Measurements from ENCODE around the gene B4GALT6.
"Not testable (repeated sequence)": the region's sequence is repeated elsewhere in the genome, so short reads cannot be mapped to it uniquely, and the experiment has no call there.

B4GALT6 gene

DNA sequence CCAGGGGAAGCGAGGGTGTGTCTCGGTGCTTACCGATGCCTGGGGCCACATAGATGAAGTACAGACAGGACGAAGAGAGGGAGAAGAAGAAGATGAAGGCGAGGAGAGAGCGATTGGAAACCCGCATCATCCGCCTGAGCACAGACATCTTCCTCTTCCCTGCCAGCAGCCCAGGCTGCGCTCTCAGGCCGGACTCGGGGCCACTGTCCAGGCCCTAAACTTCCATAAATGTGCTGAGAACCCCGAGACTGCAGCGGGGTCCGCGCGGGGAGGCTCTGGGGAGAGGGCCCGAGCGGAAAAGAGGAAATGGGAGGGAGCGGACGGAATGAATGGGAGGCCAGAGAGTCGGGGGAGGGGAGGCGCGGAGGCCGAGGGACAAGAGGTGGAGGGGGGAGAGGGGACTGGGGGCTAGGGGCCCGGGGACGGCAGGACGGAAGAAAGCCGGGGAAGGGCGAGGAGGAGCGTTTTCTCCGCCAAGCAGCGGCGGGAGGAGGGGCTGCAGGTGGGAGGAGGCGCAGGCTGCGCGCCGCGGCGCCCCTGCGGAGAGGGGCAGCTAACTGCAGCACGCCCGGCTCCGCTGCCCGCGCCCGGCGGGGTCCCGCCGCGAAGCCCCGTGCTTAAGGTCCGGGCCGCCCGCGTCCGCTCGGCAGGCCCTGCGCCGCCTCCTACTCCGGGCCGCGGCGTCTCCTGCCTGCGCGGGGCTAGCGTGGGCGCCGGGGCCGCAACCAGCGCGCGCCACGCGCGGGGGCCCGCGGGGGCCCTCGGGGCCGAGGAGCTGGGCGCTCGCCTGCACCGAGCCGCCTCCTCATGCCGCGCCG lies at the start of gene B4GALT6:
B4GALT6 (minus strand) TSS at position 303 of the 818 bp plus-strand sequence; CDS start at position 148, 155 bp downstream.
- DNase-seq = peak in 1 of 2 experiments; percentile 11

DNA sequence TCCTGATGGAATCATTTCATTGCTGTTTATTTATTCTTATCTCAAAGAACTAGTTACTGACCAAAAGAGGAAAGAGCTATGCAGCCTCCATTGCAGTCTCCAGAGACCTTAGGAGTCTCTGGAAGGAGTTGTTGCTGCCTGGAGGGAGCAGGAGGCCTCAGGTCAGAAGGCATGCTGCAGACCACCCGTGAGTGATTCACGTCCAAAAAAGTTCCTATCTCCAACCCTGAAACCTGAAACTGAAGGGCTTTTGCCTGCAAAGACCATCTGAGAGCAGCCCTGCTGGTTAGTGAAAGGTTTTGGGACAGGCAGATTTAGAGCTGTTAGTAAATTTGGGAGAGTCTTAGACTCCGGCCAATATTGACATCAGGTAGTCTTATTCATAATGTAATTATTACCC lies 47.2 kb upstream of the B4GALT6 start:
- no peak for DNase-seq

DNA sequence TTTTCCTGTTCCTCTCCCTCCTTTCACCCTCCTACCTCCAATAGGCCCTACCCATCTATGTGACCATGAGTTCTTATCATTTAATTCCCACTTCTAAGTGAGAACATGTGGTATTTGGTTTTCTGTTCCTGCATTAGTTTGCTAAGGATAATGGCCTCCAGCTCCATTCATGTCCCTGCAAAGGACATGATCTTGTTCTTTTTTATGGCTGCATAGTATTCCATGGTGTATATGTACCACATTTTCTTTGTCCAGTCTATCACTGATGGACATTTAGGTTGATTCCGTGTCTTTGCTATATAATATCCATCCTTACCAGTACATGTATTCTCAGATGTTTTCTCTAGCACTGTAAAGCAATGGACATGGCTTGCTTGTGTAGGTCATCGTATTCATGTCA lies 44.8 kb upstream of the B4GALT6 start:
- not testable (repeated sequence) for DNase-seq

DNA sequence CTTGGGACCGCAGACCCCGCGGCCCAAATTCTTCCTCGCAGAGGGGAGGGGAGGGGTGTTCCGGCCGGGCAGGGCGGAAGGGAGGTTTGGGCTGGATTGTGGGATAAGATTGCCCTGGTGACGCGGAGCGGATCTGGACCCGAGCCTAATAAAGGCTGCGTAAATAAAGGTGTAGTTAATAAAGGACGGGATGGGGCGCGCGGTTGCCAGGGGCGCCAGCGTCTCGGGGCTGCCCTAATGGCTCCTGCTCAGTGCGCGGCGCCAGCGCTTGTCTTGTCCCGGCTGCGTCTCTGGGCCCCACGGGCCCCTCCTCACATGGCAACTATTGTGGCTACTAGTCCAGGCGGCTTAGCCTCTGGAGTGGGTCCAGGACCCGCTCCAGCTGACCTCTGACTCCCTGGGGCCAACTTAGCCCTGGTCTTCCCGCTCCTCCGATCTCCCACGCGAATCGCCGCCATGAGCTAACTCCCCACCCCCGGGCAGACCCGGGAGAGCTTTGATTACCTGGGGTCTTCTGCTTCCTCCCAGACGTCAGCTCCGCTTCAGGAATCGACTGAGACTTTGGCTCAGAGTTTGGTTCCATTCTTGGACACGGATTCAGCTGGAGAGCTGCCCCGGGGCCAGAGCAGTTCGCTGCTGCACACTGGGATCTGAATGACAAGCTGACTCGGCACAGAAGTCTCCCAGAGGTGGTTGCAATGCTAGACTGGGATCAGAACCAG lies 39.8 kb upstream of the B4GALT6 start:
- DNase-seq = no peak

DNA sequence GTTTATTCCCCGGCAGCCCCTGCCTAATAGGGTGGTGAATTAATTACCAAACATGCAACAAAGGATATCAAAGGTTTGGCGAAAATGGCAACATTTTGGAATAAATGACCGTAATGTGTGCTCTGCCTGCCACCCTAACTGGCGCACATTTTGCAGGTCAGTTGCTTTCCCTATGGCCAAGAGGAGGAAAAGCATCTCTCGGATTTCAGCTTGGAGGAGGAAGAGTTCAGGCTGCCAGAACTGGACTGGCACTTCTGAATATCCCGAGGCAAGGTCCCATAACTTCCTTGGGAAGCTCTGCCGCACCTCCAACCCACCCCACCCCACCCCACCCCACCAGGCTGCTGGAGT lies 39.2 kb upstream of the B4GALT6 start:
- DNase-seq = no peak

GRCh38 chr18:31722369-31722957 lies 38.1 kb upstream of the B4GALT6 start:
- peak; percentile 56 to 62 for DNase-seq

DNA sequence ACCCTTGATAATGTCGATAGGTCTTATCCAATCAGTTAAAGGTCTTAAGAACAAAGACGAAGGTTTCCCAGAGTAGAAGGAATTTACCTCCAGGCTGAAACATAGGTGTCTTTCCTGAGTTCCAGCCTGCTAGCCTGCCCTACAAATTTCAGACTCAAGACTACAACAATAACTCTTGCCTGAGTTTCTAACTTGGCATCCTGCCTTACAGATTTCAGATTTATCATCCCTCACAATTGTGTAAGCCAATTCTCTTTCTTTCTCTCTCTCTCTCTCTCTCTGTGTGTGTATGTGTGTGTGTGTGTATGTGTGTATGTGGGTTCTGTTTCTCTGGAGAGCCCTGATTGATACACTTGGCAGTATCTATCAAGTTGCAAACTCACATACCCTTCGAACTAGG lies 37.2 kb upstream of the B4GALT6 start:
- DNase-seq = no peak

GRCh38 chr18:31720867-31721266 lies 36.5 kb upstream of the B4GALT6 start:
- no peak for DNase-seq

DNA sequence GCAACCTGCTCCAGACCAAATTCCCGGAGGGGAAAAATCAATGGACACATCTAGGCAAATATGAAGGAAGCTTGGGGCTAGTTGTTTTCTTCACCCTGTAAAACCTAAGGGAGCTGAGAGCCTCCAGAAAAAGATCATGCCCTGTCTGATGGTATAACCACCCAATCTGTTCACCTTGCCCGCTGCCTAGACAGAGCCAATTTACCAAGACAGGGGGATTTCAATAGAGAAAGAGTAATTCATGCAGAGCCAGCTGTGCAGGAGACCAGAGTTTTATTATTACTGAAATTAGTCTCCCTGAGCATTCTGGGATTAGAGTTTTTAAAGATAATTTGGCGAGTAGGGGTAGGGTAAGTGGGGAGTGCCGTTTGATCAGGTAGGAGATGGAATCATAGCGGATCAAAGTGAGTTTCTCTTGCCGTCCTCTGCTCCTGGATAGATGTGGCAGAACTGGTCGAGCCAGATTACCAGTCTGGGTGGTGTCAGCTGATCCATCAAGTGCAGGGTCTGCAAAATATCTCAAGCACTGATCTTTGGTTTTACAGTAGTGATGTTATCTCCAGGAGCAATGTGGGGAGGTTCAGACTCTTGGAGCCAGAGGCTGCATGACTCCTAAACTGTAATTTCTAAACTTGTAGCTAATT lies 35.1 kb upstream of the B4GALT6 start:
- DNase-seq = no peak

DNA sequence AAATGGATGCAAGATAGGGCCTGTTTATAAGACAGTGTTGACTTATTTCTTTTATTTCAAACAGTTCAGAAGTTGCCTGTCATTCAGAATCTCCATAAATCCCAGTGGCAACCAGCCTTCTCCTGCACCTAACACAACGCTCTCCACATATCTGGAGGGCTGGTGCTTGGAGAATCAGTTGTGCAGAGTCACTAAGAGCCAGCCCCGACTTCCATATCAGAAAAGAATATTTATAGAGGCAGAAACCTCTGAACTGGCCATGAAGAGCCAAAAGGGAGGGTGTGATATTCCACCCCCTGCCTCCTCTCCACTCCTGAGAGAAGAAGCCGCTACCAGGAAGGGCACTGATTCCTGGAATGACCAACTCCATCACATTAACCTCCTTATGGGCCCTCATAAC lies 34.0 kb upstream of the B4GALT6 start:
- no peak for DNase-seq

DNA sequence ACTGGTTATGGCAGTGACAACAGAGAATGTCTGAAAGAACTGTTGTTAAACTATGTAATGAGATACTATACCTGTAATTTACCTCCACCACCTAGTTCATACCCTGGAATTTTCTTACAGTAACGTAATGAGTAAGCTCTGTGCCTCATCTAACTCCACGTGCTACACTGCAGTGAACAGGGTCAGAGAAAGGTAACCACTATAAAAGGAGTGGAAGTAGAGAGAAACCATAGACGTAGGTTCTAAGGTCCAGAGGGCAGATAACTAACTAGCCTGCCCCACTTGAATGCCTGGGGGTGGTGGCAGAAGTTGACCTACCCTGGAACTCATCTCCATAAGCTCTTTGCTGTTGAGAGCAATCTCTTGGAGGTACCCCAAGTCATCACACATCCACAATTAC lies 32.0 kb upstream of the B4GALT6 start:
- no peak for DNase-seq

DNA sequence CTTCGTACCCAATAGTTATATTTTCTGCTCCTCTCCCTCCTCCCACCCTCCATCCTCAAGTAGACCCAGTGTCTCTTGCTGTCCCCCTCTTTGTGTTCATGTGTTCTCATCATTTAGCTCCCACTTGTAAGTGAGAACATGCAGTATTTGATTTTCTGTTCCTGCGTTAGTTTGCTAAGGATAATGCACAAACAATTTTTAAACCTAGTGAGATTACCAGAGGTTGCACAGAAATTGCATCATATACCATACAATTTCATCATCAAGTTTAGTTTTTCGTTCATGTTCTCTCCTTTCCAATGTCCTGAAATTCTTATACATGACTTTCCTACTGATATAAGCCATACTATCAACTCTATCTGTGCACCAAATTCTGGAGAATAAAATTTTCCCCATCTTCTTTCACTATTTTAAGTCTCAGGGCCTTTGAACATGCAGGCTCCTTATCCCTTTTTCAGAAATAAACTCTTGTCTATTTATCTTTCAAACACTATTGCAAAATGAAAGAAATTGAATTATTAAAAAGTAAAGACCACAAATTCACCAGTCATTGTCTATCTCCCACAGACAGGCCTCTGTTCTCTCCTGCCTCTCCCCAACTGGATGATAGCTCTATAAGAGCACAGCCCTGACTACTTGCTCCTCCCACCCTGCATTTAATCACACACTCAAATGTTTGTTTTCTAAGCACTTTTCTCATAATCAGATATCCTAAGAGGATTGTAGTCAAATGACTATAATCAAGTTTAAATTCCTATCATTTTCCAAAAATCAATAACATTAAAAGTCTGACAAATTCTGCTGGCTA lies 27.2 kb upstream of the B4GALT6 start:
- no peak for DNase-seq

GRCh38 chr18:31710826-31711225 lies 26.4 kb upstream of the B4GALT6 start:
- DNase-seq = no peak

DNA sequence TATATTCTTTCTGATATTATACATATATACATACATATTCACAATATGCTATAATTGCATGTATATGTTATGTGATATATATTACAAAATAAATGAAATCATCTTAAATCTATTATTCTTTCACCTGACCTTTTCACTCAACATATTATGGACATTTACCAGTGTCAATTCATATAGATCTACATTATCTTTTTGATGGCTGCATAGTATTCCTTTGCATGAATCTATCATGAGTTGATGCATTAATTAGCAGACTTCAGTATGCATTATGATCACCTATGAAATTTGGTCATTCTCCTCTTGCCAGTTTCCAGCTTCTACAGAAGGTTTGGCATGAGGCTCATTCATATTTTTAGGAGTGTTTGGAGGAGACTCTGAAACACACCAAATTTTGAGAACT lies 23.4 kb upstream of the B4GALT6 start:
- DNase-seq = no peak

DNA sequence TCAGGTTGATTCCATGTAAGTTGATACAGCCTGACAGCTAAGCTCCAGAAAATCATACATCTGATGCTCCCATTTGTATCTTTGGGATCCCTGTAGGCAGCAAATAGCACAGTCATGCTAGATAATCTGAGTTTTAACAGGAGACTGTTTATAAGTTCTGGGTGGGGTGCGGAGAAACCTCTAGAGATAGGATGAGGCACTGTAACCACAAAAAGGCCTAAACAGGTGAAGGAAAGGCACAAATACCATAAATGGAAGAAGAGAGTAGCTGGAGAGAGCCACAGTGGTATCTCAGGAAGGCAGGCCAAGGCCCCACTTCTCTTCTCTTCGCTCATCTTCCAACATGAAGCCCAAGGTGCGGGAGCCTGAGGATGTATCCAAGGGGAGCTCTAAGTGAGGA lies 18.1 kb upstream of the B4GALT6 start:
- DNase-seq = no peak

DNA sequence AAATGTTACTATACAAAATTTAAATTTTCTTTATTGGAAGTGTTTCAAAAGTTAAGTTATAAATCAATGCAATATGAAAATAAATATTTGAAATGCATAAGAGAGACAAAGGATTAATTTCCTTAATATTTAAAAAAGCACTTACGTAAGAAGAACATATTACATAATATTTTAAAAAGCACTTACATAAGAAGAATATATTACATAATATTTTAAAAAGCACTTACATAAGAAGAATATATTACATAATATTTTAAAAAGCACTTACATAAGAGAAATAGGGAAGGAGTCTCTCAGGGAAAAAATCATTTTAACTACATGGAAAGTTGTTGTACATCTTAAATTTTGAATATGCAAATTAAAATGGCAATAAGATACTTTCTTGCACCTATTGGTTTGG lies 17.4 kb upstream of the B4GALT6 start:
- peak; percentile 35 to 36 for DNase-seq

- no peak for DNase-seq
Observed at GRCh38 chr18:31700990-31701389, 16.6 kb upstream of the B4GALT6 start.

- no peak for DNase-seq
Observed at GRCh38 chr18:31697351-31698298, 13.2 kb upstream of the B4GALT6 start.

DNA sequence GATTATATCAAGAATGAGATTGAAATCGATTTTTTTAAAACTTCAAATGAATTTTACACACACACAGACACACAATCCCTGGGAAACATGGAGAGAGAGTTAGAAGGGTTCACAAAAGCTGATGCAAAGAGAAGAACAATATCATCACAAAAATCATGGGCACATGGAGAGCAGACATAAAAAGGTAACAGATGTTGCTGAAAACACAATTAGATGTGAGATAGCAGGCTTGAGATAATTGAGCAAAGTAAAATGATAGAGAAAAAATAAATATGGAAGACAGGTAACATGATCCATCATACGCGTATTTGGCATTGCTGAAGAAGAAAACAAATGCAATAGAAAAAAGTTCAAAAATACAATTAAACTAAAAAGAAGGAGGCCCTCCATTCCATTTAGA lies 11.6 kb upstream of the B4GALT6 start:
- DNase-seq = no peak

DNA sequence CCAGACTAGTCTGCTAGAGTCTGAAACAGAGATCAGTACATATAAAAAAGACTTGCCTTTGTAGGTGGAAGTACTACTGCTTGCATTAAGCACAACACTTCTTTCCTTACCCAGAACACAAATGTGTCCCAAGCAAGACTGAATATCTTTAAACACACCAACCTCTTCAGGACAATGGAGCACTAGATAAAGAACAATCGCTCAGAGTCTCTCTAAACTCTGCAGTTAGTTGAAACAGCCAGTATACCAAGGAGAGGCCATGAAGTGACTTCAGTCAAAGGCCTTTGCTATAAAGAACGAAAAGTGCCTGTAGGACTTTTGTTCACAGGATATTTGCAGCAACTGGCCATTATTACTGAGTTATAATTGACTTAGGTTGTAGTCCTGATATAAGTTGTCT lies 9.9 kb upstream of the B4GALT6 start:
- no peak for DNase-seq

GRCh38 chr18:31688606-31689005 lies 4.2 kb upstream of the B4GALT6 start:
- no peak for DNase-seq

All from AML-193 (cell line).